Ureter (tissue), 1 donor: ENCODE measurements around the gene LPIN3. TPM values are rescaled to one million over a fixed set of nuclear protein-coding genes. Genes with fewer than 3 reads are reported as not detected.

Source experiments
- DNase-seq: peaks from one replicate; pipeline ENCODE4 v3.0.0-alpha.2; 2020; ENCODE audit warnings: low spot score
- total RNA-seq: library from RNA; stranded (reverse); gene quantifications from one replicate; pipeline ENCODE4 v1.2.4, GENCODE V29; 2023
- donor health status: DM: yes; HTN: yes; CAD: no.

Gene LPIN3
- total RNA-seq, 1 donor from 2014 or later, result 30.4 TPM

GRCh38 chr20:41392871-41393704 is 52.5 kb downstream of the LPIN3 start:
- no peak for DNase-seq

GRCh38 chr20:41393705-41394066 is 53.1 kb downstream of the LPIN3 start:
- no peak for DNase-seq

- no peak for DNase-seq
These were observed 53.5 kb downstream of the LPIN3 start for GRCh38 chr20:41394081-41394480.

DNA sequence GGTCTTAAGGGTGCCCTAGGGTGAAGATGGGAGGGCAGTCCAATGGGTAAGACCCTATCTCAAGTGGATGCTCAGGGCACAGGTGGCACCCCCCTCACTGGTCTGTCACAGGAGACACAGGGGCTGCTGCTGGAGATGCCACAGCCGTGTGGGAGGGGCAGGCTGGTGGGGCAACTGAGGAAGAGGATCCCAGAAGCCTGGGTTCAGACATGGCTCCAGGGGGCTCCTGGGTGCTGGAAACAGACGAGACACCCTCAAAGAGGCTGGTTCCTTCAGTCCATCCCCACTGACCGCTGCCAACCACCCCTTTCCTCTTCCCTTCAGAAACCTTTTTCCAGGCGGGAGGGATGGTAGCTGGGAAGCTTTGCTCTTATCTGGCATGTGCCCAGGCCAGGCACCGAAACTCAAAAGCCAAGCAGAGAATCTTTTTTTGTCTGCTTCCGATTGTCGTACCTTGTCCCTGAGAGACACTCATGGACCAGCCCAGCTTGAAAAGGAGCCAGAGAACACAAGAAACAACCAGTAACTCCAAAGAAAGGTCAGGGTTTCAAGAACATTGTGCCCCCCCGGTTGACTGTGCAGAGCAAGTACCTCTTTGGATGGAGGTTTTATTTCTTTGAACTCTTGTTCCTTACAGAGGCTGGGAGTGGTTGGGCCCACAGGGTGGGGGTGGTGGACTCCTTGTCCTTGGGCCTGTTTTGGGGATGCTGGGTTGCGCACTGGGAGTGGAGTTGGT is 54.5 kb downstream of the LPIN3 start:
- DNase-seq, result no peak

DNA sequence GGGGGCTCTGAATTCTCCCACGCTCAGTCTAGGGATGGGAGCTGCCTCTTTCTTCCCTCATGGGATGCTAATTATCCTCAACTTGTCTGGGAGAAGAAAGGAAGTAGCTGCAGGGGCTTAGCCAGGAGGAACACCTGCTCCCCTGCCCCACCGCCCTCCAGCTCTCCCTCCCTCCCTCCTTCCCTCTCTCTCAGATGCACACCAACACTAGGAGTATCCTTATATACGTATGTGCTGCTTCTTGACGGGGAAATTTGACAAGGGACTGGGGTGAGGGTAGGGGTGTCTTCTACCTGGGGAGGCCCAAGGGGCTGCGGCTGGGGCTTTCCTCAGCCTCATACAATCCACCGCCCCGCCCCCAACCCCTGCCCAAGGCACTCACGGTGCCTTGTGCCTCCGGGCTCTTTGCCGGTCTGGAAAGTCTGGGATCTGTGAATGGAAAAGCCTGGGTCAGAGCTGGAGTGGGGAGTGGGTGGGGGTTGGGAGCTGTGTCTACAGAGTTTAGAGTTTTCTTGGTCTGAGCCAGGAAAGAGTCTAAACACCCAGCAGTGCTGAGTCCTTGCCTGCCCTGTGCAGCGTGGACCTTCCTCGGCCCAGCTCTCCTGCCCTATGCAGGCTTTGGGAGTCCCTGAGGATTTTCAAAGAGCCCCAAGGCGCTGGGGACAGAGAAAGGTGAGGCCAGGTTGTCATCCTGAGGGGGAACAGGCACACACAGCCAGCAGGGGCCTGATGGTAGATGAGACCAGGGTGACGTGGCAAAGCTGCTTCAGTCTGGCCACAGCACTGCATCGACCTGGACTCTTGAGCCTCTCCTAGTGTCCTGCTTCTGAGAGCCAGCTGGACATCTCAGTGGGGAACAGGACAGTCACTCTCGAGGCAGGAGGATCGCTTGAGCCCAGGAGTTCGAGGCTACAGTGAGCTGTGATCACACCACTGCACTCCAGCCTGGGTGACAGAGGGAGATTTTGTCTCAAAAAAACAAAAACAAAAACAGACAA is 55.3 kb downstream of the LPIN3 start:
- no peak for DNase-seq

- DNase-seq, result peak; percentile 59
These were observed 57.8 kb downstream of the LPIN3 start for GRCh38 chr20:41398408-41398807.

DNA sequence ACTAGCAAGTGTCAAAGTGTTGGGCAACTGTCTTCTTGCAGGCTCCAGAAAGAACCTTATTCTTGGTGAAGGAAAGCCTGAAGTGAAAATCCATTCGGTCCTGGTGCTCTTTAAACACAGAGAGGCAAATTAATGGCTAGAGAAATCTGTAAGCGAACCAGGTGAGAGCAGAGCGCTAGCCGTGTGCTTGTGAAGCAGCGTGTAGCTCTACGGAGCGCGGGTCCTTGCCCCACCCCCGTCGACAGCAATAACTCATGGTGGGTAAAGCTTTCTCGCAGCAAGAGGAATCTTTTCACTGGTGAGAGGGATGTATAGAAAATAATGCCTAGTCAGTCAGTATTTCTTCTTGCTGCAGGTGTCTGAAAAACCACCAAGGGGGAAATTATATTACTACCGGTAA is 63.0 kb downstream of the LPIN3 start:
- DNase-seq, result no peak

DNA sequence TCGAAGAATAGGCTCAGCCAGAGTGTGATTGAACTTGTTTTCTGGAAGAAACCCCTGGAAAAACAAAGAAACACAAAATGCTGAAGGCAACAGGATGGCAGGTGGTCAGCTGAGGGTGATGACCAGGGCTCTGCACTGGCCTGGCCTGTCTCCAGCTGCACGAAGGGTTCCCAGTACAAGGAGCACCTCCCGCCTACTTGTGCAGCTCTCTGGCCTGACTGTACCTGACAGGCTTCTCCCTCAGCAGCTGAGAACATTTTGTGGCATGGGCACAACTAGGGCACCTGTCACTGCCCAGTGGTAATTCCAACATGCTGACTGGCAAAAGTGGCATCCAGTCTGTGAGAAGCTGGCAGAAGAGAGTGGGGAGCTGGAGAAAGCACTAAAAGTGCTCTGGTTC is 64.8 kb downstream of the LPIN3 start:
- DNase-seq, result no peak

GRCh38 chr20:41406353-41406752 is 65.7 kb downstream of the LPIN3 start:
- DNase-seq, result no peak

- no peak for DNase-seq
These were observed 66.3 kb downstream of the LPIN3 start for GRCh38 chr20:41406896-41407444.

DNA sequence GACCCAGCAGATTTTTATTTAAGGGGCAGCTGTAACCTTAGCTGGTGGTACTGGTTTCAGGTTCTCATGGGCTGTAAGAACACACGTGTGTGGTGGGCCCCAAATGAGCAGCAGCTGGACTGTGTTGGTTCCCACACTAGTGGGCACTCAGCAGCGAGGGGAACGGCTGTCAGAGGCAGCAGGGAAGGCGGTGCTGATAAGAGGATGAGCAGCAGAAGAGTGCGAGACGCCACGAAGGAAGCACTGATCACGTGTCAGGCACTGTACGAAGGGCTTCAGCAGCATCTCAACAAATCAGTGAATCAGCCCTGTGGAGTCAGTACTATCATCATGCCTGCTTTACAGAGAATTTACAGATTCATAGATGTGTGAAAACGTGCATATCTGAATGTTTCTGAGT is 67.0 kb downstream of the LPIN3 start:
- no peak for DNase-seq

DNA sequence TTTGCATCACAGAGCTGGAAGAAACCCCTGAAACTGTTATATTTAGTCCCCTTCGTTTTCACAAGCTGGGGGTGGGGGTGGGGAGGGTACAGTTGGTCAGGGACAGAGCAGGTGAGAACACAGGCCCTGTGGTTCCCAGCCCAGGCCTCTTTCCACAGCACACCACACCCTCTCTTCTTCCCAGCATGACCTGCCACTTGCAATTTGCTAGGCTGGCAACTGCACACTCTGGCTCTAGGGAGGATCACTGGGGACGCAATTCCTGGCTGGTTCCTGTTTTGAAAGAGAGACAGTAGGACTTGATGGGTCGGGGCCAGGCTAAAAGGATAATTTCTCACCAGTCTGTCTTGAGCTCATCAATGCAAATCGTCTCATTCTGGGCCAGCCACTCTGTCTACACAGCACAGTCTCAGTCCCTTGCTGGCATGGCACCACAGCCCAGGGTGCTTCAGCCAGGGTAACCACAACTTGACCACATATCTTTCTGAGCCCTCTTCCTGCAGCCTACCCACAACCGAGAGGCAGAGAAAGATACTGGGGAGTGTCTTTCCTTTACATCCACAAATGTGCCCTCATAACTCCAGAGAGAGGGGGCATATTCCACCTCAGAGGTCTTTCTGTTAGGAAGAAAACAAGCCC is 67.7 kb downstream of the LPIN3 start:
- DNase-seq, result no peak

- no peak for DNase-seq
These were observed 68.4 kb downstream of the LPIN3 start for GRCh38 chr20:41408986-41409385.

Other genes with a start within 250 kb of the LPIN3 start
- gene PLCG1, start 203.3 kb upstream of the LPIN3 start, total RNA-seq, result 96.3 TPM
- 49.3 TPM for gene ZHX3, start 23.1 kb upstream of the LPIN3 start, total RNA-seq
- gene EMILIN3, start 26.0 kb downstream of the LPIN3 start, total RNA-seq, result 2.0 TPM